HCT116 (cell line): ENCODE data around the gene CDC42SE2. TPM values are rescaled to one million over a fixed set of nuclear protein-coding genes. Genes with fewer than 3 reads are reported as not detected.

ENCODE experiments used
- total RNA-seq: library from RNA; stranded (reverse); gene quantifications from one replicate; pipeline ENCODE4 v1.2.1, GENCODE V29; 2021; ENCODE audit not compliant: unreplicated experiment

Gene CDC42SE2
- total RNA-seq, 1 experiment from 2014 or later: 27.0 TPM

Other genes starting within 250 kb of the CDC42SE2 start
- gene HINT1, start 98.8 kb upstream of the CDC42SE2 start, total RNA-seq: 222 TPM
- 14.4 TPM for gene LYRM7, start 93.1 kb upstream of the CDC42SE2 start, total RNA-seq